GM12878 (cell line): Measurements from ENCODE around the gene MRPS9. TPM values are rescaled to one million over a fixed set of nuclear protein-coding genes. Genes with fewer than 3 reads are reported as not detected.

Source experiments
- ATAC-seq: fragments of 200-7000 bp; cut with Tn5 transposase; 3 replicates; pipeline ENCODE4 v1.9.1; 2020; ENCODE audit warnings: mild to moderate bottlenecking, moderate library complexity
- BruUV-seq: library from RNA; stranded (reverse); fragments of 400-500 nt; replicated peaks from 2 replicates; lab custom pipeline; 2021; lab: Mats Ljungman, UMichigan
- CTCF ChIA-PET: fragments of 300-600 bp; sonication (Branson Sonifier 250); formaldehyde crosslinking; extraction: SDS; loops from one replicate; lab custom pipeline; 2021; ENCODE audit warnings: inconsistent platforms; lab: Yijun Ruan, JAX
- POLR2A ChIA-PET: fragments of 350-600 bp; formaldehyde crosslinking; extraction: SDS; loops from one replicate; lab custom pipeline; 2021; ENCODE audit warnings: inconsistent platforms; lab: Charles Lee
- RAD21 ChIA-PET: fragments of 300-600 bp; sonication (Branson Sonifier 250); formaldehyde crosslinking; loops from one replicate; lab custom pipeline; 2023; ENCODE audit warnings: antibody characterized with exemption; ENCODE audit not compliant: unreplicated experiment; lab: Charles Lee
- SMC1A ChIA-PET: fragments of 300-600 bp; sonication (Branson Sonifier 250); formaldehyde crosslinking; loops from one replicate; lab custom pipeline; 2023; ENCODE audit not compliant: unreplicated experiment, uncharacterized antibody; lab: Charles Lee
- DNase-seq: peaks from one replicate; pipeline ENCODE4 v3.0.0-alpha.2; 2011; ENCODE audit warnings: low read depth, low spot score
- FAIRE-seq: peaks from 3 replicates; lab custom pipeline; 2011; peaks lifted over from hg19 to GRCh38; lab: Jason Lieb, UNC
- H2AFZ ChIP-seq: 2 replicates; pipeline ENCODE4 v1.6.0; 2011; ENCODE audit warnings: low read depth, low read length, control low read depth; ENCODE audit not compliant: control insufficient read depth
- H3K27ac ChIP-seq: 2 replicates; pipeline ENCODE4 v1.5.1; 2011; ENCODE audit warnings: control low read depth; ENCODE audit not compliant: control insufficient read depth, insufficient read depth
- H3K27me3 ChIP-seq, 2 experiments: replicated peaks in 1 of 2; 2 replicates each; pipeline versions ENCODE4 v1.6.0 to v1.6.1; 2011; ENCODE audit warnings: low read length in 1 of 2; ENCODE audit not compliant: control insufficient read depth in 2 of 2, insufficient read depth in 2 of 2
- H3K36me3 ChIP-seq, 2 experiments: 2 replicates each; pipeline ENCODE4 v1.5.1; 2011; ENCODE audit warnings: low read length in 1 of 2; ENCODE audit not compliant: control insufficient read depth in 2 of 2, insufficient read depth in 2 of 2
- H3K4me1 ChIP-seq: 2 replicates; pipeline ENCODE4 v1.6.1; 2011; ENCODE audit warnings: mild to moderate bottlenecking, low read length, moderate library complexity, mixed read lengths; ENCODE audit not compliant: control insufficient read depth, insufficient read depth
- H3K4me2 ChIP-seq: 2 replicates; pipeline ENCODE4 v1.6.0; 2011; ENCODE audit warnings: control low read depth; ENCODE audit not compliant: control insufficient read depth, insufficient read depth
- H3K4me3 ChIP-seq: fragments of 200-600 bp; sonication (generic); 2 replicates; pipeline ENCODE4 v1.5.1; 2016
- H3K79me2 ChIP-seq: 2 replicates; pipeline ENCODE4 v1.6.0; 2011; ENCODE audit warnings: low read length; ENCODE audit not compliant: control insufficient read depth, insufficient read depth
- H3K9ac ChIP-seq: 2 replicates; pipeline ENCODE4 v1.8.0; 2011; ENCODE audit warnings: low read length, control low read depth, mixed read lengths; ENCODE audit not compliant: control insufficient read depth, insufficient read depth
- H3K9me3 ChIP-seq: replicated peaks from 3 replicates; pipeline ENCODE4 v1.5.1; 2011; ENCODE audit warnings: mild to moderate bottlenecking, low read length; ENCODE audit not compliant: control insufficient read depth, insufficient read depth
- H4K20me1 ChIP-seq: 2 replicates; pipeline ENCODE4 v1.6.0; 2011; ENCODE audit not compliant: control insufficient read depth, insufficient read depth
- BACH1 ChIP-seq: fragments of 450-650 bp; IDR thresholded peaks from 2 replicates; pipeline ENCODE4 v1.6.1; 2017; ENCODE audit warnings: mild to moderate bottlenecking, borderline replicate concordance
- CBX3 ChIP-seq: fragments of 200-600 bp; sonication (generic); IDR thresholded peaks from 2 replicates; pipeline ENCODE4 v1.6.1; 2016; ENCODE audit warnings: low read depth, borderline replicate concordance
- CEBPB ChIP-seq, 2 experiments: fragments of 150-350 bp in 1 of 2; IDR thresholded peaks; 2 replicates each; pipeline ENCODE4 v1.6.1; 2012 to 2014; ENCODE audit warnings: low read depth in 2 of 2, low read length in 2 of 2, borderline replicate concordance in 1 of 2, inconsistent platforms in 1 of 2
- EZH2 ChIP-seq: IDR thresholded peaks from 2 replicates; pipeline ENCODE4 v1.6.1; 2012; ENCODE audit warnings: low read depth, mild to moderate bottlenecking, control low read depth, inconsistent platforms, low read length, borderline replicate concordance; ENCODE audit not compliant: control insufficient read depth
- HSF1 ChIP-seq: fragments of 150-350 bp; IDR thresholded peaks from 2 replicates; pipeline ENCODE4 v1.6.1; 2014; ENCODE audit warnings: mild to moderate bottlenecking, low read depth, low read length
- NR2C1 ChIP-seq: fragments of 450-650 bp; IDR thresholded peaks from 2 replicates; pipeline ENCODE4 v1.6.1; 2017; ENCODE audit warnings: antibody characterized with exemption, mild to moderate bottlenecking, moderate library complexity
- POU2F2 ChIP-seq: IDR thresholded peaks from 3 replicates; pipeline ENCODE4 v1.6.1; 2011; ENCODE audit warnings: low read depth, mild to moderate bottlenecking, low read length, borderline replicate concordance
- PRDM15 ChIP-seq: fragments of 450-650 bp; formaldehyde crosslinking; IDR thresholded peaks from 2 replicates; pipeline ENCODE4 v1.4.0; 2020; ENCODE audit warnings: mild to moderate bottlenecking, moderate library complexity
- SIN3A ChIP-seq: IDR thresholded peaks from 2 replicates; pipeline ENCODE4 v1.6.1; 2012; ENCODE audit warnings: low read depth, low read length, improper control_type of control experiment
- SP1 ChIP-seq: IDR thresholded peaks from one replicate; pipeline ENCODE4 v1.6.1; 2011; ENCODE audit warnings: low read depth, low read length
- ZBED1 ChIP-seq: IDR thresholded peaks from 2 replicates; pipeline ENCODE4 v1.6.1; 2016; ENCODE audit warnings: borderline replicate concordance
- ZNF592 ChIP-seq: fragments of 450-650 bp; IDR thresholded peaks from 2 replicates; pipeline ENCODE4 v1.6.1; 2017; ENCODE audit warnings: mild to moderate bottlenecking, moderate library complexity
- WGBS: methylation state at CpG from one replicate; pipeline ENCODE4 v1.1.6; 2016; ENCODE audit warnings: low lambda C conversion rate; ENCODE audit not compliant: insufficient replicate concordance, insufficient coverage; ENCODE audit errors: missing lambda C conversion rate; 5-methylcytosine and 5-hydroxymethylcytosine counted together
- in situ Hi-C: fragments of 300-500 bp; cut with MboI; formaldehyde crosslinking; loops from 9 replicates; pipeline ENCODE4 v1.14.3; 2018; ENCODE audit warnings: mixed read lengths
- intact Hi-C: fragments of 100-400 bp; cut with micrococcal nuclease; formaldehyde crosslinking; loops from one replicate; pipeline ENCODE4 v1.14.2; 2022; ENCODE audit not compliant: unreplicated experiment
- polyA plus RNA-seq, 11 experiments: library from polyadenylated mRNA; depleted of rRNA in 4 of 11; unstranded in 6 of 11; stranded (reverse) in 5 of 11; fragments of >200 nt; fragmentation: Nextera tagmentation in 4 of 11; fragmentation: Illumina TruSeq in 1 of 11; extraction: Ambion mirVana in 4 of 11; extraction: Trizol in 1 of 11; gene quantifications; 1 replicate in 1 of 11; 2 replicates in 10 of 11; pipeline versions ENCODE4 v1.2.1 to v1.2.3, GENCODE V29; 2011 to 2016; ENCODE audit warnings: inconsistent platforms in 2 of 11, missing spikeins in 2 of 11, low read depth in 1 of 11
- total RNA-seq, 4 experiments: library from RNA; depleted of rRNA in 3 of 4; stranded (reverse); fragments of >200 nt in 3 of 4; fragmentation: Illumina TruSeq in 1 of 4; extraction: Trizol in 1 of 4; gene quantifications; 2 replicates each; pipeline versions ENCODE4 v1.2.1 to v1.2.3, GENCODE V29; 2013 to 2021
- TF ChIP-seq, protein P1 (sequence below): fragments of 450-650 bp; IDR thresholded peaks from 2 replicates; pipeline ENCODE4 v1.6.1; 2017; ENCODE audit warnings: borderline replicate concordance

Gene MRPS9
- total and polyA plus RNA-seq, 10 of the 15 experiments (the other 5 are each of a cell fraction or from before 2014, with no cell fraction given), result 39.1 to 111 (median 63.4) TPM

GRCh38 chr2:105139556-105140239 is 101.8 kb downstream of the MRPS9 start:
- RAD21 ChIA-PET, result no interaction called here
- intact Hi-C loops, result no loop called here
- SMC1A ChIA-PET, result interaction anchor here (2.0 kb wide), 1 partner anchor 10 kb away, joined by 4 read pairs; no protein-coding TSS in a partner anchor
- H3K27me3 ChIP-seq, result peaks cover 0 to 4% of the 10 kb centered on the region in 2 experiments; a peak in 3 of 4 replicates
- H2AFZ ChIP-seq, result no peak overlapping the region
- H3K4me3 ChIP-seq, result no peak overlapping the region
- no peaks in the 10 kb centered on the region for H3K9me3 ChIP-seq
- H3K79me2 ChIP-seq, result no peaks in the 10 kb centered on the region
- H3K27ac ChIP-seq, result no peak overlapping the region
- no peak overlapping the region for H3K4me2 ChIP-seq
- in situ Hi-C loops, result no loop called here
- no peaks in the 10 kb centered on the region for H3K4me1 ChIP-seq
- ATAC-seq (no peak), DNase-seq (no peak), FAIRE-seq (no peak)
- no peaks in the 10 kb centered on the region for H4K20me1 ChIP-seq
- CTCF ChIA-PET, result no interaction called here
- WGBS, result 27% methylated on average over 6 of the region's 6 CpGs
- TF ChIP-seq SP1 (no peak), EZH2 (no peak), CBX3 (no peak), BACH1 (no peak), SIN3A (no peak), POU2F2 (no peak), NR2C1 (no peak), ZNF592 (no peak), ZBED1 (no peak), CEBPB (IDR thresholded peaks at IDR 0.05; ENCODE audit: borderline replicate concordance in 1 of 2, low read depth in 2 of 2, low read length in 2 of 2) (no peak), HSF1 (no peak), PRDM15 (CRISPR knock-in tag) (no peak)
- TF ChIP-seq, protein P1, sequence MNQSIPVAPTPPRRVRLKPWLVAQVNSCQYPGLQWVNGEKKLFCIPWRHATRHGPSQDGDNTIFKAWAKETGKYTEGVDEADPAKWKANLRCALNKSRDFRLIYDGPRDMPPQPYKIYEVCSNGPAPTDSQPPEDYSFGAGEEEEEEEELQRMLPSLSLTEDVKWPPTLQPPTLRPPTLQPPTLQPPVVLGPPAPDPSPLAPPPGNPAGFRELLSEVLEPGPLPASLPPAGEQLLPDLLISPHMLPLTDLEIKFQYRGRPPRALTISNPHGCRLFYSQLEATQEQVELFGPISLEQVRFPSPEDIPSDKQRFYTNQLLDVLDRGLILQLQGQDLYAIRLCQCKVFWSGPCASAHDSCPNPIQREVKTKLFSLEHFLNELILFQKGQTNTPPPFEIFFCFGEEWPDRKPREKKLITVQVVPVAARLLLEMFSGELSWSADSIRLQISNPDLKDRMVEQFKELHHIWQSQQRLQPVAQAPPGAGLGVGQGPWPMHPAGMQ, result no peak
- no peak overlapping the region for H3K9ac ChIP-seq
- H3K36me3 ChIP-seq, result no peaks in the 10 kb centered on the region
- POLR2A ChIA-PET, result no interaction called here
- no TSS peak for BruUV-seq
